CD4-positive, alpha-beta memory T cell (primary cell): ENCODE data around the gene COG1. TPM values are rescaled to one million over a fixed set of nuclear protein-coding genes. Genes with fewer than 3 reads are reported as not detected.
A peak's percentile ranks its signal among the peaks of the same experiment; 100 is the strongest.

Experiments used
- CTCF ChIA-PET: fragments of 350-600 bp; sonication (Branson Sonifier 250); formaldehyde crosslinking; loops from one replicate; lab custom pipeline; 2021; ENCODE audit warnings: inconsistent platforms; ENCODE audit not compliant: partially characterized antibody; lab: Charles Lee
- POLR2A ChIA-PET: fragments of 350-600 bp; sonication (Branson Sonifier 250); formaldehyde crosslinking; loops from one replicate; lab custom pipeline; 2021; ENCODE audit not compliant: partially characterized antibody; lab: Charles Lee
- DNase-seq, 5 donors: peaks; one replicate each; pipeline versions ENCODE4 v3.0.0 to v3.0.0-alpha.2; 2020 to 2022; ENCODE audit warnings: mixed read lengths in 1 of 5
- H3K27ac ChIP-seq: one replicate; pipeline ENCODE4 v1.7.0; 2013; ENCODE audit warnings: low read depth, low read length
- H3K27me3 ChIP-seq: 2 replicates; pipeline ENCODE4 v1.7.0; 2013; ENCODE audit warnings: mild to moderate bottlenecking, low read length, moderate library complexity; ENCODE audit not compliant: insufficient read depth
- H3K36me3 ChIP-seq: 2 replicates; pipeline ENCODE4 v1.7.0; 2013; ENCODE audit warnings: mild to moderate bottlenecking, low read length, moderate library complexity; ENCODE audit not compliant: insufficient read depth
- H3K4me1 ChIP-seq: 2 replicates; pipeline ENCODE4 v1.7.0; 2013; ENCODE audit warnings: mild to moderate bottlenecking, low read length, moderate library complexity; ENCODE audit not compliant: insufficient read depth
- H3K4me3 ChIP-seq, 2 donors: one replicate each; pipeline ENCODE4 v1.7.0; 2013; ENCODE audit warnings: low read length in 2 of 2, mild to moderate bottlenecking in 1 of 2
- H3K9me3 ChIP-seq, 2 donors: one replicate each; pipeline ENCODE4 v1.7.0; 2013; ENCODE audit warnings: low read length in 2 of 2, control low read depth in 1 of 2; ENCODE audit not compliant: control insufficient read depth in 1 of 2
- H3K27ac Mint-ChIP-seq, 7 donors: one replicate each; pipeline ENCODE4 v1.8.0; 2020 to 2021; ENCODE audit warnings: mixed read lengths in 7 of 7, mild to moderate bottlenecking in 6 of 7, inconsistent platforms in 3 of 7, moderate library complexity in 3 of 7
- H3K27me3 Mint-ChIP-seq, 2 donors: one replicate each; pipeline ENCODE4 v1.8.0; 2020 to 2021; ENCODE audit warnings: mixed read lengths in 2 of 2
- H3K36me3 Mint-ChIP-seq, 2 donors: one replicate each; pipeline ENCODE4 v1.8.0; 2020 to 2021; ENCODE audit warnings: mixed read lengths in 2 of 2, inconsistent platforms in 1 of 2, mild to moderate bottlenecking in 1 of 2
- H3K4me1 Mint-ChIP-seq, 4 donors: one replicate each; pipeline ENCODE4 v1.8.0; 2020 to 2021; ENCODE audit warnings: mixed read lengths in 4 of 4, mild to moderate bottlenecking in 1 of 4
- H3K4me3 Mint-ChIP-seq, 8 donors: one replicate each; pipeline ENCODE4 v1.8.0; 2020 to 2021; ENCODE audit warnings: mixed read lengths in 8 of 8, mild to moderate bottlenecking in 7 of 8, moderate library complexity in 6 of 8, inconsistent platforms in 3 of 8
- H3K9me3 Mint-ChIP-seq, 8 donors: one replicate each; pipeline ENCODE4 v1.8.0; 2020 to 2021; ENCODE audit warnings: mixed read lengths in 8 of 8, mild to moderate bottlenecking in 5 of 8, inconsistent platforms in 3 of 8, moderate library complexity in 1 of 8
- intact Hi-C: fragments of 100-400 bp; cut with micrococcal nuclease; formaldehyde crosslinking; loops from one replicate; pipeline ENCODE4 v1.15.1; 2023
- polyA plus RNA-seq, 2 donors: library from polyadenylated mRNA; unstranded; fragments of 300-500 nt; fragmentation: Illumina TruSeq; gene quantifications; one replicate each; pipeline ENCODE4 v1.2.3, GENCODE V29; 2021
- total RNA-seq, 2 experiments: library from RNA; stranded (reverse); gene quantifications; one replicate each; pipeline ENCODE4 v1.2.3, GENCODE V29; 2021

The COG1 gene
- total and polyA plus RNA-seq, 4 experiments from 2014 or later: 13.1 to 81.6 (median 57.1) TPM

GRCh38 chr17:73234736-73235135 lies 41.9 kb downstream of the COG1 start:
- Mint-ChIP-seq H3K9me3 (no peaks in the 10 kb centered on the region), H3K4me1 (peaks cover 34 to 80% (median 57%) of the 10 kb centered on the region in 4 donors), H3K27me3 (no peaks in the 10 kb centered on the region), H3K36me3 (peaks cover 4 to 36% of the 10 kb centered on the region in 2 donors), H3K27ac (peak overlapping the region in 2 of 7 donors; percentile 3 to 11), H3K4me3 (peak overlapping the region in 3 of 8 donors; percentile 7 to 29 (median 7))
- H3K9me3 ChIP-seq: no peaks in the 10 kb centered on the region
- peaks cover 54% of the 10 kb centered on the region for H3K4me1 ChIP-seq
- H3K4me3 ChIP-seq: no peak overlapping the region
- CTCF ChIA-PET: interaction anchor here (3.4 to 3.7 kb wide), 2 partner anchors 21 to 509 kb away, joined by 13 to 15 read pairs; no protein-coding TSS in a partner anchor
- H3K27me3 ChIP-seq: no peaks in the 10 kb centered on the region
- H3K27ac ChIP-seq: no peak overlapping the region
- POLR2A ChIA-PET: interaction anchor here (0.9 to 1.4 kb wide), 2 partner anchors 10 to 43 kb away, joined by 4 read pairs; no protein-coding TSS in a partner anchor
- no peaks in the 10 kb centered on the region for H3K36me3 ChIP-seq
- no peak for DNase-seq
- intact Hi-C loops: no loop called here

GRCh38 chr17:73237714-73238113 lies 44.9 kb downstream of the COG1 start:
- peaks cover 45% of the 10 kb centered on the region for H3K4me1 ChIP-seq
- H3K27me3 ChIP-seq: no peaks in the 10 kb centered on the region
- CTCF ChIA-PET: interaction anchor here (0.7 to 3.7 kb wide), 3 partner anchors 47 to 681 kb away, joined by 3 to 15 read pairs (median 3); no protein-coding TSS in a partner anchor
- peak overlapping the region; percentile 21 to 74 (median 47) for H3K4me3 Mint-ChIP-seq
- DNase-seq: peak in 3 of 5 donors; percentile 21 to 31 (median 24)
- peaks cover 13 to 33% of the 10 kb centered on the region in 2 donors for H3K36me3 Mint-ChIP-seq
- peaks cover 3% of the 10 kb centered on the region for H3K36me3 ChIP-seq
- H3K9me3 ChIP-seq: no peaks in the 10 kb centered on the region
- intact Hi-C loops: no loop called here
- POLR2A ChIA-PET: interaction anchor here (0.9 kb wide), 1 partner anchor 510 kb away, joined by 3 read pairs; no protein-coding TSS in a partner anchor
- no peaks in the 10 kb centered on the region for H3K27me3 Mint-ChIP-seq
- H3K9me3 Mint-ChIP-seq: no peaks in the 10 kb centered on the region
- no peak overlapping the region for H3K27ac ChIP-seq
- H3K27ac Mint-ChIP-seq: peak overlapping the region; percentile 36 to 81 (median 77)
- H3K4me1 Mint-ChIP-seq: peaks cover 29 to 65% (median 48%) of the 10 kb centered on the region in 4 donors
- no peak overlapping the region for H3K4me3 ChIP-seq

- peaks cover 20 to 49% (median 36%) of the 10 kb centered on the region in 4 donors for H3K4me1 Mint-ChIP-seq
- no peak overlapping the region for H3K27ac ChIP-seq
- H3K36me3 Mint-ChIP-seq: peaks cover 10 to 28% of the 10 kb centered on the region in 2 donors
- ChIA-PET CTCF (no interaction called here), POLR2A (no interaction called here)
- no peaks in the 10 kb centered on the region for H3K27me3 Mint-ChIP-seq
- H3K4me3 ChIP-seq: no peak overlapping the region
- peaks cover 6% of the 10 kb centered on the region for H3K36me3 ChIP-seq
- no peaks in the 10 kb centered on the region for H3K9me3 Mint-ChIP-seq
- intact Hi-C loops: no loop called here
- H3K9me3 ChIP-seq: no peaks in the 10 kb centered on the region
- no peak for DNase-seq
- H3K4me3 Mint-ChIP-seq: no peak overlapping the region
- H3K27ac Mint-ChIP-seq: no peak overlapping the region
- H3K27me3 ChIP-seq: no peaks in the 10 kb centered on the region
- peaks cover 33% of the 10 kb centered on the region for H3K4me1 ChIP-seq
Observed at GRCh38 chr17:73240561-73240960, 47.7 kb downstream of the COG1 start.

DNA sequence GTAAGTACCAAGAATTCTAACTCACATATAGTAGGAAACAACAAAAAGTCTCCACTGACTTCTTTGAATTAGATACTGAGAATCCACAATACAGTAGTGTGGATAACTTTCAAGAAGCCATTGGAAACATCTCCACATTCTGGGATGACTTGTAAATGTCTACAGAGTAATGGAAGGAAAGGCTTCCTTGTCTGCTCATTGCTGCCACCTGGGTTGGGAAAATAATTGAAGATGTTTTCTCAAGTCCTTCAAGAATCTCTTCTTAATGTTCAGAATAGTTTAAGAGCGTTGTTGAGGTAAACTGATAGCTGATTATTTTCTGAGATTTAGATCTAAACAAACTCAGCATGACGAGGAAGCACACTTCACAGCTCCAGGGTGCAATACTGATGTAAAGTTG lies 54.9 kb downstream of the COG1 start:
- Mint-ChIP-seq H3K36me3 (peaks cover 9 to 23% of the 10 kb centered on the region in 2 donors), H3K27me3 (no peaks in the 10 kb centered on the region), H3K9me3 (no peaks in the 10 kb centered on the region), H3K4me3 (no peak overlapping the region), H3K4me1 (no peaks in the 10 kb centered on the region), H3K27ac (no peak overlapping the region)
- DNase-seq: no peak
- Histone ChIP-seq H3K4me3 (no peak overlapping the region), H3K4me1 (no peaks in the 10 kb centered on the region), H3K27ac (no peak overlapping the region), H3K27me3 (no peaks in the 10 kb centered on the region), H3K9me3 (no peaks in the 10 kb centered on the region), H3K36me3 (peaks cover 12% of the 10 kb centered on the region)
- intact Hi-C loops: no loop called here
- CTCF ChIA-PET: interaction anchor here (1.2 to 11.3 kb wide), 4 partner anchors 8 to 520 kb away, joined by 3 to 185 read pairs (median 18); no protein-coding TSS in a partner anchor
- POLR2A ChIA-PET: interaction anchor here (1.6 kb wide), 1 partner anchor 15 kb away, joined by 3 read pairs; a partner anchor contains a TSS

DNA sequence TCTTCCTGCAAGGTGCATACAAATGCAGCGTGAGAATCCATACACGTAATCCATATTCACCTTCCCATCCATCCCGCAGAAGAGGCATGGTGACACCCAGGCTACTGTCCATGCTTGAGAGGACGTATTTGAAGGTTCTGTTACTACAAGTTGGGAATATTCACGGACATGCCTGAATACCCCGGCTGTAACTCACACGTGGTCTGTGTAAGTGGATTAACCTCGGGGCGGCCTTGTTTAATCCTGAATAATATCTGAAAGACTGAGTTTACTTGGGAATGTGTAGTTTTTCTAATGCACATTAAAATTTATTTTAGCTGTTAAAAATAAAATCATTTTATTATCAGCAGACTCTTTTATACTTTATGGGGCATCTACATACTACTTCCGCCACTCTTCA lies 55.7 kb downstream of the COG1 start:
- intact Hi-C loops: no loop called here
- H3K4me1 Mint-ChIP-seq: no peaks in the 10 kb centered on the region
- DNase-seq: no peak
- no peak overlapping the region for H3K4me3 Mint-ChIP-seq
- H3K27ac Mint-ChIP-seq: no peak overlapping the region
- no peak overlapping the region for H3K4me3 ChIP-seq
- peaks cover 12% of the 10 kb centered on the region for H3K36me3 ChIP-seq
- peaks cover 8 to 23% of the 10 kb centered on the region in 2 donors for H3K36me3 Mint-ChIP-seq
- CTCF ChIA-PET: interaction anchor here (1.2 to 11.3 kb wide), 5 partner anchors 59 to 524 kb away, joined by 3 to 185 read pairs (median 8); no protein-coding TSS in a partner anchor
- no peaks in the 10 kb centered on the region for H3K9me3 Mint-ChIP-seq
- H3K27me3 ChIP-seq: no peaks in the 10 kb centered on the region
- H3K27me3 Mint-ChIP-seq: no peaks in the 10 kb centered on the region
- H3K9me3 ChIP-seq: no peaks in the 10 kb centered on the region
- no peaks in the 10 kb centered on the region for H3K4me1 ChIP-seq
- POLR2A ChIA-PET: interaction anchor here (1.4 to 1.6 kb wide), 2 partner anchors 16 to 522 kb away, joined by 3 read pairs; a partner anchor contains a TSS
- no peak overlapping the region for H3K27ac ChIP-seq

DNA sequence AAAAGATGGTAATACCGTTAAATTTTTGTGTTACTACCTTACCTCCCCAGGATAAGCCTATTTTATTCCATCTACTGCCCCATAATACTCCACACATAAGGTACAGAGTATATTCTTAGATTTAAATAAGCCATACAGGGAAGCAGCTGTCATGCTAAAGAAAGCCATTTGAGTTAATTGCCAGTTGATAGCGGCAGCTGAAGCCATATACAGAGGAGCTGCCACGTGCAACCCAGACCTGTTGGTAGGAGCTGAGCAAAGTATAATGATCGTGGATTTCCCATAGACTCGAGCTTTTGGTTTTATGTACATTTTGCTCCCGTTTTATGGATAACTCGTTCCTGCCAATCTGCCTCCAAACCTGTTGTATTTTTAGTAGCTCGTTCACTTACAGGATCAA lies 56.8 kb downstream of the COG1 start:
- CTCF ChIA-PET: interaction anchor here (1.0 to 11.3 kb wide), 9 partner anchors 10 to 525 kb away, joined by 3 to 185 read pairs (median 5); no protein-coding TSS in a partner anchor
- no peak overlapping the region for H3K4me3 ChIP-seq
- no peaks in the 10 kb centered on the region for H3K9me3 ChIP-seq
- peaks cover 12% of the 10 kb centered on the region for H3K36me3 ChIP-seq
- peak overlapping the region in 1 of 7 donors; percentile 5 for H3K27ac Mint-ChIP-seq
- H3K27me3 ChIP-seq: no peaks in the 10 kb centered on the region
- POLR2A ChIA-PET: interaction anchor here (1.1 to 1.4 kb wide), 2 partner anchors 17 to 523 kb away, joined by 3 to 6 read pairs; a partner anchor contains a TSS
- H3K27ac ChIP-seq: no peak overlapping the region
- H3K4me1 ChIP-seq: no peaks in the 10 kb centered on the region
- no peaks in the 10 kb centered on the region for H3K9me3 Mint-ChIP-seq
- intact Hi-C loops: no loop called here
- H3K27me3 Mint-ChIP-seq: no peaks in the 10 kb centered on the region
- peaks cover 8 to 18% of the 10 kb centered on the region in 2 donors for H3K36me3 Mint-ChIP-seq
- no peak overlapping the region for H3K4me3 Mint-ChIP-seq
- H3K4me1 Mint-ChIP-seq: no peaks in the 10 kb centered on the region
- DNase-seq: no peak

DNA sequence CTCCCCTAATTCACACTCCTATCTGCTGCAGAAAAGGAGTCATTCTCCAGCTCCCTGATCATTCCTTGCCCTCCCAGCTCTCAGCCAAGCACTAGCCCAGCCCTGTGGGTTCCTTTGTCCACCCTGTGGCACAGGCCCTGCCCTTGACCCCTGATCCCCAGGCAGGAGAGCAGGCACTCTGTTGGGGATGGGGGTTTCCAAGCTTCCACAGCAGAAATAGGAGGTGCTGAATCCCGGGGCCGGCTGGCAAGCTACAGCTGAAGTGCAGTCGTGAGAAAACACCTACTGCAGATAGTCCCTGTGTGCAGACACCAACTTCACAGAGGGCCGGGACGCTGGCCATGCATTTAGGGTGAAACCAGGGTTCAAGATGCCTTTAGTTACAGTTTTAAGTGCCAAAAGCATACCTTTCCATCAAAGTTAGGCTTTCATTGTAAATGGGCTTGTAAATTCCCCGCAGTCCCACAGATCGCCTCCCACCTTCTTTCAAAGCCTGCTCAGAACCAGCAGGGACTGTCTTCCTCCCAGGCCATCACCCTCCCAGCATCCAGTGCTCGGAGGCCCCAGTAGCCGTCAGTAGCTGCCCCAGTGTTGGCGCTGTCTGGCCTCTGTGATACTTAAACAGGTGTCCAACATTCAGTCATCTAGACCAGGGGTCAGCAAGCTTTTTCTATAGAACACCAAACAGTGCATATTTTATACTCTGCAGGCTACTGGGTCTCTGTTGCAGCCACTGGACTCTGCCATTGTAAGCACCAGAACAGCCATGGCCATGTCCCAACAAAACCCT lies 58.2 kb downstream of the COG1 start:
- peaks cover 8 to 13% of the 10 kb centered on the region in 2 donors for H3K36me3 Mint-ChIP-seq
- no peaks in the 10 kb centered on the region for H3K9me3 ChIP-seq
- H3K9me3 Mint-ChIP-seq: no peaks in the 10 kb centered on the region
- H3K27me3 ChIP-seq: no peaks in the 10 kb centered on the region
- peaks cover 0 to 5% (median 2%) of the 10 kb centered on the region in 4 donors for H3K4me1 Mint-ChIP-seq
- intact Hi-C loops: no loop called here
- ChIA-PET POLR2A (no interaction called here), CTCF (interaction anchor here (1.3 to 11.3 kb wide), 7 partner anchors 8 to 526 kb away, joined by 3 to 185 read pairs (median 5); no protein-coding TSS in a partner anchor)
- no peak overlapping the region for H3K4me3 ChIP-seq
- no peak overlapping the region for H3K4me3 Mint-ChIP-seq
- peak overlapping the region in 2 of 7 donors; percentile 53 to 68 for H3K27ac Mint-ChIP-seq
- H3K36me3 ChIP-seq: peaks cover 4% of the 10 kb centered on the region
- H3K27me3 Mint-ChIP-seq: peaks cover 0 to 2% of the 10 kb centered on the region in 2 donors
- H3K4me1 ChIP-seq: no peaks in the 10 kb centered on the region
- H3K27ac ChIP-seq: no peak overlapping the region
- no peak for DNase-seq
